ENCODE results near the gene DDX39A.

Gene DDX39A

GRCh38 chr19:14411938-14412245, 7.2 kb downstream of the DDX39A start:
- no peak for TF ChIP-seq CTCF (IDR thresholded peaks at IDR 0.05; ENCODE audit: control insufficient read depth, insufficient read depth, low read depth, low read length, missing control alignments)
- no peak for DNase-seq (ENCODE audit: low read depth)
- H3K4me3 ChIP-seq (ENCODE audit: control insufficient read depth, low read depth, low read length): no peak overlapping the region

- H3K4me3 ChIP-seq (ENCODE audit: control insufficient read depth, low read depth, low read length): no peak overlapping the region
- no peak for TF ChIP-seq CTCF (IDR thresholded peaks at IDR 0.05; ENCODE audit: control insufficient read depth, insufficient read depth, low read depth, low read length, missing control alignments)
- no peak for DNase-seq (ENCODE audit: low read depth)
These were observed 7.8 kb downstream of the DDX39A start for GRCh38 chr19:14411161-14411937.

- no peak for TF ChIP-seq CTCF (IDR thresholded peaks at IDR 0.05; ENCODE audit: control insufficient read depth, insufficient read depth, low read depth, low read length, missing control alignments)
- no peak for DNase-seq (ENCODE audit: low read depth)
- H3K4me3 ChIP-seq (ENCODE audit: control insufficient read depth, low read depth, low read length): no peak overlapping the region
These were observed 8.8 kb downstream of the DDX39A start for GRCh38 chr19:14410091-14411051.

GRCh38 chr19:14409146-14410023, 9.8 kb downstream of the DDX39A start:
- H3K4me3 ChIP-seq (ENCODE audit: control insufficient read depth, low read depth, low read length): no peak overlapping the region
- DNase-seq (ENCODE audit: low read depth): no peak
- no peak for TF ChIP-seq CTCF (IDR thresholded peaks at IDR 0.05; ENCODE audit: control insufficient read depth, insufficient read depth, low read depth, low read length, missing control alignments)

GRCh38 chr19:14408491-14409145, 10.5 kb downstream of the DDX39A start:
- no peak overlapping the region for H3K4me3 ChIP-seq (ENCODE audit: control insufficient read depth, low read depth, low read length)
- no peak for DNase-seq (ENCODE audit: low read depth)
- TF ChIP-seq CTCF (IDR thresholded peaks at IDR 0.05; ENCODE audit: control insufficient read depth, insufficient read depth, low read depth, low read length, missing control alignments): no peak
